ENCODE results near the gene EIF3J. TPM values are rescaled to one million over a fixed set of nuclear protein-coding genes. Genes with fewer than 3 reads are reported as not detected.
"Not testable (repeated sequence)": the region's sequence is repeated elsewhere in the genome, so short reads cannot be mapped to it uniquely, and the experiment has no call there.

EIF3J gene
- total RNA-seq, 1 donor from 2014 or later = 59.5 TPM

DNA sequence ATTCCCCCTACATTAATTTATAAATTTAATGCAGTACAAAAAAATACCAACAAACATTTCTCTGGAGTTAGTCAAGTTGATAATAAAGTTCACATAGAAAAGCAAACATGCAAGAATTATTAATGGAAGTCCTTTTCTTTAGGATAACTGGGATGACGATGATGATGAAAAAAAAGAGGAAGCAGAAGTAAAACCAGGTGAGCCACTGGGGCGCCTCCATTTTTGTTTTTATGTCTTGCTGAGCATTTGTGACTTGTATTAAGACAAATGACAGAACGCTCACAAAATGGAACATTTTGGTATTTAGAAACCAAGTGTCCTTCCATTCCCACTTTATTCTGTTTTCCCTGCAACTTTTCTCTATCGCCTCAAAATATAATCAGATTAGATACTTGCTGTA lies 13.8 kb downstream of the EIF3J start:
- Mint-ChIP-seq H3K9me3 (ENCODE audit: unreplicated experiment) (no peaks in the 10 kb centered on the region), H3K27ac (ENCODE audit: unreplicated experiment) (no peak overlapping the region), H3K36me3 (ENCODE audit: unreplicated experiment) (no peaks in the 10 kb centered on the region)

DNA sequence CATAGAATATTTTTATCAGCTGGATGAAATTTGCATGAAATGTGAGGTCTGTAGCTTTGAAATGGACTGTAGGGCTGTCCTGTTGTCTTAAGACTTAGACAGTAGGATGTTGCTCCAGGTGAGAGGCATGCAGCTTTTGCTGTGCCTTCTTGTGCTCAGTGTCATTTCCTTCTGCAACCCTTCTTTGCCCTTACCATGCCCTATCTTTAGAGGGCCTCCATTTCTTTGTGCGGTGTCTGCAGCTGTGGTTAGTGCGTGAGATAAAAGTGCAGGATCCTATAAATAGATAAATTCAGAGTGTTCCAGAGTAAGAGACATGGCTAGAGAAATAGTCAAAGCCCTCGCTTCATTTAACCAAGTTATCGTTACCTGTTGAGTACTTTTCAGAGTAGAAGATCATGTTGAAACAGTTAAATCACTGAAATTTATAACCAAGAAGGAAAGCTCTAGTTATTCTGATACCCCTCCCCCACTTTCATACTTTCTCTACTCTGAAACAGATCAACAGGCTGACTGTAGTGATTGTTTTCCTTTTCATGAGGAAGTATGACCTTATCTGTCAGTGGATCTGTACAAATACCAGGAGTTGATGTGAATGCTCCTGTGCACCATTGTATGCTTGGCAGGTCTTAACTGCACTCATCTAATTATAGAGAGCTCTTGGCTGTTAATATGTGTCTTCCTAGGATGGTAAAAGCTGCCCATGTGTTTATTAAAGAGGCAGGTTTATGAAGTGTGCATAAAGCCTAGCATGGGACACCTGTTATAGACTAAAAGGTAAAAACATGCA lies 18.2 kb downstream of the EIF3J start:
- TF ChIP-seq, protein P1, sequence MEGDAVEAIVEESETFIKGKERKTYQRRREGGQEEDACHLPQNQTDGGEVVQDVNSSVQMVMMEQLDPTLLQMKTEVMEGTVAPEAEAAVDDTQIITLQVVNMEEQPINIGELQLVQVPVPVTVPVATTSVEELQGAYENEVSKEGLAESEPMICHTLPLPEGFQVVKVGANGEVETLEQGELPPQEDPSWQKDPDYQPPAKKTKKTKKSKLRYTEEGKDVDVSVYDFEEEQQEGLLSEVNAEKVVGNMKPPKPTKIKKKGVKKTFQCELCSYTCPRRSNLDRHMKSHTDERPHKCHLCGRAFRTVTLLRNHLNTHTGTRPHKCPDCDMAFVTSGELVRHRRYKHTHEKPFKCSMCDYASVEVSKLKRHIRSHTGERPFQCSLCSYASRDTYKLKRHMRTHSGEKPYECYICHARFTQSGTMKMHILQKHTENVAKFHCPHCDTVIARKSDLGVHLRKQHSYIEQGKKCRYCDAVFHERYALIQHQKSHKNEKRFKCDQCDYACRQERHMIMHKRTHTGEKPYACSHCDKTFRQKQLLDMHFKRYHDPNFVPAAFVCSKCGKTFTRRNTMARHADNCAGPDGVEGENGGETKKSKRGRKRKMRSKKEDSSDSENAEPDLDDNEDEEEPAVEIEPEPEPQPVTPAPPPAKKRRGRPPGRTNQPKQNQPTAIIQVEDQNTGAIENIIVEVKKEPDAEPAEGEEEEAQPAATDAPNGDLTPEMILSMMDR (IDR thresholded peaks at IDR 0.05; ENCODE audit: partially characterized antibody, unreplicated experiment) = no peak
- H3K4me3 Mint-ChIP-seq (ENCODE audit: unreplicated experiment) = no peak overlapping the region
- H3K27me3 Mint-ChIP-seq (ENCODE audit: unreplicated experiment) = no peaks in the 10 kb centered on the region
- H3K36me3 Mint-ChIP-seq (ENCODE audit: unreplicated experiment) = no peaks in the 10 kb centered on the region
- H3K4me1 Mint-ChIP-seq (ENCODE audit: low read depth, unreplicated experiment) = no peaks in the 10 kb centered on the region
- no peaks in the 10 kb centered on the region for H3K9me3 Mint-ChIP-seq (ENCODE audit: unreplicated experiment)
- DNase-seq = no peak
- no peak overlapping the region for H3K27ac Mint-ChIP-seq (ENCODE audit: unreplicated experiment)

More for the DNA sequence above, 13.8 kb downstream of the EIF3J start:
- TF ChIP-seq, protein P1 (IDR thresholded peaks at IDR 0.05; ENCODE audit: partially characterized antibody, unreplicated experiment) = no peak
- Mint-ChIP-seq H3K4me3 (ENCODE audit: unreplicated experiment) (no peak overlapping the region), H3K4me1 (ENCODE audit: low read depth, unreplicated experiment) (no peaks in the 10 kb centered on the region), H3K27me3 (ENCODE audit: unreplicated experiment) (peaks cover 2% of the 10 kb centered on the region)
- DNase-seq = no peak

DNA sequence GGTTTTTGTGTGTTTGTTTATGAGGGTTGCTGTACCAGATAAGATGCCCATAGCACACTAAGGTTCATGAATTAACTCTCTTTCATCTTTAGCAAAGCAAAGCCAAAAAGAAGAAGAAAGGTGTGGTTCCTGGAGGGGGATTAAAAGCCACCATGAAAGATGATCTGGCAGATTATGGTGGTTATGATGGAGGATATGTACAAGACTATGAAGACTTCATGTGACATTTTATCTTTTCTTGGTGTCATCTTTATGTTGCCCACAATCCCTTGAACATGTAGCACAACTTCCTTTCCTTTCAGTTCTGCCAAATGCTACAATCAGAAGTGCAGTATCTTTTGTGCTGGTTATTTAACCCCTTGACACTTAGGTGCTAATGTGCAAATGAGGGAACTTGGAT lies 24.0 kb downstream of the EIF3J start:
- not testable (repeated sequence) for H3K4me3 Mint-ChIP-seq (ENCODE audit: unreplicated experiment); DNase-seq; H3K4me1 Mint-ChIP-seq (ENCODE audit: low read depth, unreplicated experiment); H3K27ac Mint-ChIP-seq (ENCODE audit: unreplicated experiment); H3K9me3 Mint-ChIP-seq (ENCODE audit: unreplicated experiment); H3K27me3 Mint-ChIP-seq (ENCODE audit: unreplicated experiment)
- peaks cover 17% of the 10 kb centered on the region for H3K36me3 Mint-ChIP-seq (ENCODE audit: unreplicated experiment)

DNA sequence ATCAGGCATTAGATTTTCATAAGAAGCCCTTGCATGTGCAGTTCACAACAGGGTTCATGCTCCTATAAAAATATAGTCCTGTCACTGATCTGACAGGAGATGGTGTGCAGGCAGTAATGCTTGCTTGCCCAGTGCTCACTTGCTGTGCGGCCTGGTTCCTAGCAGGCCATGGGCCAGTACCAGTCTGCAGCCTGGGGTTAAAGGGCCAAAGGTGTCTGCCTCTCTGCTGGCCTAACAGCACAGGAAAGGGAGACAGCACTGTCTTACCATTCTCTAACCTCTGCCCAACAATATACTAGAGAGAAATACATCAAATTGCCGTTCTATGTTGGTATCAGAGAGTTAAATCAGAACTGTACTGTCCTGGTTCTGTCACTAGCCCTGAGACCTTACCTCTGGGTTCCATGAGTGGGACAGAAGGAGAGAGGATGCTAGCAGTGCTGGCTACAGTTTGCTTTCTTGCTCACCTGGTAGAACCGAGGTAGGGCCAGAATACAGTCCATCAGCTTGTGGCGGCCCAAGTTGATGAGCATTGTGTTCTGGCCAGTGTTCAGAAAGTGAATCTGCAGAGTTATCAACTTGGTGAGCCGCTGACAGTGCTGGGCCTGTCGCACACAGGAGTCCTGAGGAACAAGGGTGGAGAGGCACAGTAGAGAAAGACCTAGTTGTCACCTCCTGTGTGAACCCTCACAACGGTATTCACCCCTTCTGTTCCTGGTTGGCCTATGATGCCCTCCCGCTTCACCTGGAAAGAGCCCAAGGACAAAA lies 28.6 kb downstream of the EIF3J start:
- peaks cover 23% of the 10 kb centered on the region for H3K36me3 Mint-ChIP-seq (ENCODE audit: unreplicated experiment)
- TF ChIP-seq, protein P1 (IDR thresholded peaks at IDR 0.05; ENCODE audit: partially characterized antibody, unreplicated experiment) = no peak
- no peaks in the 10 kb centered on the region for H3K4me1 Mint-ChIP-seq (ENCODE audit: low read depth, unreplicated experiment)
- no peak for DNase-seq
- H3K4me3 Mint-ChIP-seq (ENCODE audit: unreplicated experiment) = no peak overlapping the region
- no peaks in the 10 kb centered on the region for H3K27me3 Mint-ChIP-seq (ENCODE audit: unreplicated experiment)
- peaks cover 2% of the 10 kb centered on the region for H3K9me3 Mint-ChIP-seq (ENCODE audit: unreplicated experiment)
- no peak overlapping the region for H3K27ac Mint-ChIP-seq (ENCODE audit: unreplicated experiment)

DNA sequence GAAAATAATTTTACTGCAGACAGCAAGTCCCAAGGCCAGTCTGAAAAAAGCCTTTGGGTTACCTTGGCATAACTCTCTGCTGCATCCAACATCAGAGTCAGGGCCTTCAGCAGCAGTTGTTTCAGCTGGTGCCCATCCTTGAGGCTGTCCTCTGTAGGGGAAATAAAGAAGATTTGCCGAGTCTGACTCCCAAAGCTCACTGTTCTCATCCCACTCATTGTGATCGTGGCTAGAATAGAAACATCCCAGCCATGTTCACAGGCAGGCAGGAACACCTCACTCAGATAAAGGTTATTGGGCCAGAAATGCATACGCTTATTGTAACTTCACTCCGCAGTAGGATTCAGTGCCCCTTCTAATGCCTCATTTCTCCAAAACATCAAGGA lies 29.2 kb downstream of the EIF3J start:
- H3K27me3 Mint-ChIP-seq (ENCODE audit: unreplicated experiment) = no peaks in the 10 kb centered on the region
- H3K9me3 Mint-ChIP-seq (ENCODE audit: unreplicated experiment) = peaks cover 3% of the 10 kb centered on the region
- no peak for DNase-seq
- peaks cover 23% of the 10 kb centered on the region for H3K36me3 Mint-ChIP-seq (ENCODE audit: unreplicated experiment)
- TF ChIP-seq, protein P1 (IDR thresholded peaks at IDR 0.05; ENCODE audit: partially characterized antibody, unreplicated experiment) = no peak
- H3K27ac Mint-ChIP-seq (ENCODE audit: unreplicated experiment) = no peak overlapping the region
- no peak overlapping the region for H3K4me3 Mint-ChIP-seq (ENCODE audit: unreplicated experiment)
- H3K4me1 Mint-ChIP-seq (ENCODE audit: low read depth, unreplicated experiment) = no peaks in the 10 kb centered on the region
